Occipital lobe (tissue), 2 donors: ENCODE data around the gene PAGE2. TPM values are rescaled to one million over a fixed set of nuclear protein-coding genes. Genes with fewer than 3 reads are reported as not detected.
"Not testable (repeated sequence)": the region's sequence is repeated elsewhere in the genome, so short reads cannot be mapped to it uniquely, and the experiment has no call there.

Source experiments
- DNase-seq: peaks from one replicate; lab custom pipeline; 2025; lab: John Stamatoyannopoulos, UW
- total RNA-seq: library from RNA; depleted of rRNA; stranded (reverse); fragments of >200 nt; gene quantifications from one replicate; pipeline ENCODE4 v1.2.3, GENCODE V29; 2014

Gene PAGE2
- total RNA-seq = not detected

GRCh38 chrX:55088795-55089489 is at the start of gene PAGE2:
TSS of gene PAGE2 (plus strand) at chrX:55089018. CDS start at chrX:55090021, 1,003 bp downstream.
- DNase-seq = no peak

- DNase-seq = no peak
Measured at GRCh38 chrX:55039471-55039870, 49.3 kb upstream of the PAGE2 start.

- no peak for DNase-seq
Measured at GRCh38 chrX:55041514-55041913, 47.3 kb upstream of the PAGE2 start.

GRCh38 chrX:55050599-55050998 is 38.2 kb upstream of the PAGE2 start:
- DNase-seq = not testable (repeated sequence)

- no peak for DNase-seq
Measured at GRCh38 chrX:55056820-55057674, 31.8 kb upstream of the PAGE2 start.

- DNase-seq = no peak
Measured at GRCh38 chrX:55057675-55058249, 31.1 kb upstream of the PAGE2 start.

- DNase-seq = not testable (repeated sequence)
Measured at GRCh38 chrX:55067180-55067579, 21.6 kb upstream of the PAGE2 start.

GRCh38 chrX:55072286-55072685 is 16.5 kb upstream of the PAGE2 start:
- DNase-seq = no peak

GRCh38 chrX:55074851-55075467 is 13.9 kb upstream of the PAGE2 start, which contains the start of gene PAGE2B:
TSS of gene PAGE2B (plus strand) at chrX:55075030. CDS start at chrX:55076042, 1,012 bp downstream.
- DNase-seq = no peak

GRCh38 chrX:55098691-55099090 is 9.9 kb downstream of the PAGE2 start:
- DNase-seq = no peak

GRCh38 chrX:55099162-55099561 is 10.3 kb downstream of the PAGE2 start:
- DNase-seq = no peak

GRCh38 chrX:55102754-55103153 is 13.9 kb downstream of the PAGE2 start:
- no peak for DNase-seq

- DNase-seq = no peak
Measured at GRCh38 chrX:55107262-55107661, 18.4 kb downstream of the PAGE2 start.

- no peak for DNase-seq
Measured at GRCh38 chrX:55107911-55108310, 19.1 kb downstream of the PAGE2 start.

GRCh38 chrX:55109306-55109705 is 20.5 kb downstream of the PAGE2 start:
- DNase-seq = no peak

GRCh38 chrX:55111578-55112254 is 22.9 kb downstream of the PAGE2 start:
- no peak for DNase-seq

- DNase-seq = not testable (repeated sequence)
Measured at GRCh38 chrX:55116589-55116988, 27.8 kb downstream of the PAGE2 start.

GRCh38 chrX:55118574-55118973 is 29.8 kb downstream of the PAGE2 start:
- no peak for DNase-seq

GRCh38 chrX:55119271-55119670 is 30.5 kb downstream of the PAGE2 start:
- no peak for DNase-seq

GRCh38 chrX:55119712-55120111 is 30.9 kb downstream of the PAGE2 start:
- DNase-seq = no peak

- DNase-seq = no peak
Measured at GRCh38 chrX:55120761-55121358, 32.0 kb downstream of the PAGE2 start.
